GM23338 (cell line): ENCODE data around the gene NOX5. TPM values are rescaled to one million over a fixed set of nuclear protein-coding genes. Genes with fewer than 3 reads are reported as not detected.

Experiments used
- ATAC-seq: fragments of 200-7000 bp; cut with Tn5 transposase; 3 replicates; pipeline ENCODE4 v1.9.1; 2020
- DNase-seq: peaks from one replicate; pipeline ENCODE4 v3.0.0-alpha.2; 2015; ENCODE audit warnings: low spot score
- H2AFZ ChIP-seq: fragments of 200-600 bp; sonication (generic); 2 replicates; pipeline ENCODE4 v1.8.0; 2016; ENCODE audit warnings: antibody characterized with exemption, mild to moderate bottlenecking, moderate library complexity
- H3F3A ChIP-seq: fragments of 200-600 bp; sonication (generic); replicated peaks from 2 replicates; pipeline ENCODE4 v1.8.0; 2017; ENCODE audit warnings: antibody characterized with exemption, mixed run types, low read depth
- H3K27ac ChIP-seq: fragments of 200-600 bp; sonication (generic); 2 replicates; pipeline ENCODE4 v1.6.1; 2016; ENCODE audit warnings: low read depth
- H3K27me3 ChIP-seq: fragments of 200-600 bp; sonication (generic); 2 replicates; pipeline ENCODE4 v1.8.0; 2016; ENCODE audit warnings: mild to moderate bottlenecking, mixed run types, moderate library complexity; ENCODE audit not compliant: insufficient read depth
- H3K36me3 ChIP-seq: fragments of 200-600 bp; sonication (generic); 2 replicates; pipeline ENCODE4 v1.8.0; 2016; ENCODE audit warnings: mild to moderate bottlenecking; ENCODE audit not compliant: insufficient read depth
- H3K4me1 ChIP-seq: fragments of 200-600 bp; sonication (generic); 2 replicates; pipeline ENCODE4 v1.8.0; 2016; ENCODE audit warnings: mild to moderate bottlenecking, moderate library complexity; ENCODE audit not compliant: insufficient read depth
- H3K4me2 ChIP-seq: fragments of 200-600 bp; sonication (generic); 2 replicates; pipeline ENCODE4 v1.7.1; 2017; ENCODE audit warnings: mixed run types
- H3K4me3 ChIP-seq: fragments of 200-600 bp; sonication (generic); 2 replicates; pipeline ENCODE4 v1.6.1; 2016; ENCODE audit warnings: mixed run types
- H3K79me2 ChIP-seq: fragments of 200-600 bp; sonication (generic); replicated peaks from 2 replicates; pipeline ENCODE4 v1.8.0; 2017; ENCODE audit warnings: mild to moderate bottlenecking; ENCODE audit not compliant: insufficient read depth
- H3K9me2 ChIP-seq: fragments of 200-600 bp; sonication (generic); 2 replicates; pipeline ENCODE4 v1.8.0; 2017; ENCODE audit not compliant: insufficient read depth
- H4K20me1 ChIP-seq: fragments of 200-600 bp; sonication (generic); replicated peaks from 2 replicates; pipeline ENCODE4 v1.8.0; 2017; ENCODE audit warnings: mild to moderate bottlenecking; ENCODE audit not compliant: insufficient read depth
- H3K27ac Mint-ChIP-seq: 2 replicates; pipeline ENCODE4 v1.8.0; 2020; ENCODE audit warnings: inconsistent platforms, mild to moderate bottlenecking, moderate library complexity, mixed read lengths
- H3K27me3 Mint-ChIP-seq: 3 replicates; pipeline ENCODE4 v1.8.0; 2022; ENCODE audit warnings: low read depth, mild to moderate bottlenecking, moderate library complexity, mixed read lengths, inconsistent platforms; ENCODE audit not compliant: insufficient read depth, poor library complexity
- H3K36me3 Mint-ChIP-seq: 3 replicates; pipeline ENCODE4 v1.8.0; 2021; ENCODE audit warnings: low read depth, mild to moderate bottlenecking, inconsistent platforms, moderate library complexity, mixed read lengths
- H3K4me1 Mint-ChIP-seq: 3 replicates; pipeline ENCODE4 v1.8.0; 2020; ENCODE audit warnings: mild to moderate bottlenecking, inconsistent platforms, mixed read lengths
- H3K4me3 Mint-ChIP-seq: 3 replicates; pipeline ENCODE4 v1.8.0; 2021; ENCODE audit warnings: moderate library complexity, mild to moderate bottlenecking, inconsistent platforms, mixed read lengths
- H3K9me3 Mint-ChIP-seq: 3 replicates; pipeline ENCODE4 v1.8.0; 2020; ENCODE audit warnings: moderate library complexity, mild to moderate bottlenecking, inconsistent platforms, mixed read lengths
- CREB1 ChIP-seq: fragments of 250-450 bp; sonication (Bioruptor Pico); IDR thresholded peaks from 2 replicates; pipeline ENCODE4 v1.5.0; 2020; ENCODE audit warnings: low read depth, mild to moderate bottlenecking, moderate library complexity
- ETS1 ChIP-seq: IDR thresholded peaks from 2 replicates; pipeline ENCODE4 v1.6.1; 2016; ENCODE audit warnings: antibody characterized with exemption
- EZH2 ChIP-seq: fragments of 200-600 bp; sonication (generic); IDR thresholded peaks from one replicate; pipeline ENCODE4 v1.8.0; 2017; ENCODE audit warnings: antibody characterized with exemption, mild to moderate bottlenecking, low read depth; ENCODE audit not compliant: unreplicated experiment
- EZH2phosphoT487 ChIP-seq: fragments of 200-600 bp; sonication (generic); IDR thresholded peaks from one replicate; pipeline ENCODE4 v1.8.1; 2018; ENCODE audit warnings: antibody characterized with exemption; ENCODE audit not compliant: unreplicated experiment
- JUNB ChIP-seq: IDR thresholded peaks from one replicate; pipeline ENCODE4 v1.6.1; 2016; ENCODE audit warnings: antibody characterized with exemption; ENCODE audit not compliant: unreplicated experiment
- NANOG ChIP-seq: IDR thresholded peaks from 2 replicates; pipeline ENCODE4 v1.6.1; 2016; ENCODE audit warnings: antibody characterized with exemption, borderline replicate concordance
- POLR2AphosphoS5 ChIP-seq: IDR thresholded peaks from 2 replicates; pipeline ENCODE4 v1.6.1; 2016; ENCODE audit warnings: antibody characterized with exemption, low read depth
- STAT1 ChIP-seq: IDR thresholded peaks from one replicate; pipeline ENCODE4 v1.6.1; 2016; ENCODE audit warnings: antibody characterized with exemption; ENCODE audit not compliant: unreplicated experiment
- ZNF114 ChIP-seq: fragments of 250-450 bp; sonication (Bioruptor Pico); IDR thresholded peaks from 2 replicates; pipeline ENCODE4 v1.5.0; 2020; ENCODE audit warnings: mild to moderate bottlenecking, moderate library complexity
- ZNF331 ChIP-seq: fragments of 250-450 bp; sonication (Bioruptor Pico); IDR thresholded peaks from 2 replicates; pipeline ENCODE4 v1.5.0; 2020; ENCODE audit warnings: low read depth, mild to moderate bottlenecking, moderate library complexity
- ZNF462 ChIP-seq: fragments of 250-450 bp; sonication (Bioruptor Pico); IDR thresholded peaks from 2 replicates; pipeline ENCODE4 v1.5.0; 2020; ENCODE audit warnings: mild to moderate bottlenecking, moderate library complexity
- polyA plus RNA-seq: library from polyadenylated mRNA; unstranded; fragments of >200 nt; fragmentation: Nextera tagmentation; extraction: Ambion mirVana; gene quantifications from 2 replicates; pipeline ENCODE4 v1.2.1, GENCODE V29; 2016
- total RNA-seq: library from RNA; depleted of rRNA; stranded (reverse); fragments of >200 nt; shearing (Covaris generic); gene quantifications from 2 replicates; pipeline ENCODE4 v1.2.3, GENCODE V29; 2014
- TF ChIP-seq, protein P1 (sequence below), 2 experiments: fragments of 200-600 bp in 1 of 2; sonication (generic) in 1 of 2; conservative IDR thresholded peaks; 2 replicates each; pipeline versions ENCODE4 v1.5.1 to v1.6.1; 2016 to 2017; ENCODE audit warnings: antibody characterized with exemption in 2 of 2, low read depth in 2 of 2, mild to moderate bottlenecking in 2 of 2, moderate library complexity in 1 of 2
- TF ChIP-seq, protein P2 (sequence below): IDR thresholded peaks from one replicate; pipeline ENCODE4 v1.6.1; 2018; ENCODE audit warnings: antibody characterized with exemption; ENCODE audit not compliant: unreplicated experiment

The NOX5 gene
- total and polyA plus RNA-seq, 2 experiments from 2014 or later: 0.03 TPM; not detected in 1

GRCh38 chr15:69105451-69105985, 91.0 kb downstream of the NOX5 start:
- DNase-seq: no peak
- Histone ChIP-seq H3K9me2 (no peaks in the 10 kb centered on the region), H3K27ac (no peak overlapping the region), H3K4me2 (no peak overlapping the region), H2AFZ (no peak overlapping the region), H3K79me2 (no peaks in the 10 kb centered on the region), H3K4me3 (no peak overlapping the region), H4K20me1 (no peaks in the 10 kb centered on the region), H3K27me3 (no peaks in the 10 kb centered on the region), H3K4me1 (no peaks in the 10 kb centered on the region; the same call in 1 of the 2 replicates), H3F3A (no peaks in the 10 kb centered on the region), H3K36me3 (no peaks in the 10 kb centered on the region)
- peaks cover 9% of the 10 kb centered on the region for H3K4me1 Mint-ChIP-seq
- ATAC-seq: no peak
- no peaks in the 10 kb centered on the region for H3K36me3 Mint-ChIP-seq
- H3K9me3 Mint-ChIP-seq: no peaks in the 10 kb centered on the region
- no peak overlapping the region for H3K4me3 Mint-ChIP-seq
- peaks cover 3% of the 10 kb centered on the region for H3K27me3 Mint-ChIP-seq
- H3K27ac Mint-ChIP-seq: no peak overlapping the region
- TF ChIP-seq ZNF331 (CRISPR knock-in tag) (no peak), EZH2 (no peak), ZNF114 (CRISPR knock-in tag) (no peak), ETS1 (no peak), NANOG (no peak), EZH2phosphoT487 (no peak), POLR2AphosphoS5 (no peak), JUNB (no peak), ZNF462 (CRISPR knock-in tag) (no peak), STAT1 (no peak), CREB1 (no peak)
- TF ChIP-seq, protein P1, sequence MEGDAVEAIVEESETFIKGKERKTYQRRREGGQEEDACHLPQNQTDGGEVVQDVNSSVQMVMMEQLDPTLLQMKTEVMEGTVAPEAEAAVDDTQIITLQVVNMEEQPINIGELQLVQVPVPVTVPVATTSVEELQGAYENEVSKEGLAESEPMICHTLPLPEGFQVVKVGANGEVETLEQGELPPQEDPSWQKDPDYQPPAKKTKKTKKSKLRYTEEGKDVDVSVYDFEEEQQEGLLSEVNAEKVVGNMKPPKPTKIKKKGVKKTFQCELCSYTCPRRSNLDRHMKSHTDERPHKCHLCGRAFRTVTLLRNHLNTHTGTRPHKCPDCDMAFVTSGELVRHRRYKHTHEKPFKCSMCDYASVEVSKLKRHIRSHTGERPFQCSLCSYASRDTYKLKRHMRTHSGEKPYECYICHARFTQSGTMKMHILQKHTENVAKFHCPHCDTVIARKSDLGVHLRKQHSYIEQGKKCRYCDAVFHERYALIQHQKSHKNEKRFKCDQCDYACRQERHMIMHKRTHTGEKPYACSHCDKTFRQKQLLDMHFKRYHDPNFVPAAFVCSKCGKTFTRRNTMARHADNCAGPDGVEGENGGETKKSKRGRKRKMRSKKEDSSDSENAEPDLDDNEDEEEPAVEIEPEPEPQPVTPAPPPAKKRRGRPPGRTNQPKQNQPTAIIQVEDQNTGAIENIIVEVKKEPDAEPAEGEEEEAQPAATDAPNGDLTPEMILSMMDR (conservative IDR thresholded peaks at IDR 0.05; ENCODE audit: low read depth in 2 of 2): no peak
- TF ChIP-seq, protein P2, sequence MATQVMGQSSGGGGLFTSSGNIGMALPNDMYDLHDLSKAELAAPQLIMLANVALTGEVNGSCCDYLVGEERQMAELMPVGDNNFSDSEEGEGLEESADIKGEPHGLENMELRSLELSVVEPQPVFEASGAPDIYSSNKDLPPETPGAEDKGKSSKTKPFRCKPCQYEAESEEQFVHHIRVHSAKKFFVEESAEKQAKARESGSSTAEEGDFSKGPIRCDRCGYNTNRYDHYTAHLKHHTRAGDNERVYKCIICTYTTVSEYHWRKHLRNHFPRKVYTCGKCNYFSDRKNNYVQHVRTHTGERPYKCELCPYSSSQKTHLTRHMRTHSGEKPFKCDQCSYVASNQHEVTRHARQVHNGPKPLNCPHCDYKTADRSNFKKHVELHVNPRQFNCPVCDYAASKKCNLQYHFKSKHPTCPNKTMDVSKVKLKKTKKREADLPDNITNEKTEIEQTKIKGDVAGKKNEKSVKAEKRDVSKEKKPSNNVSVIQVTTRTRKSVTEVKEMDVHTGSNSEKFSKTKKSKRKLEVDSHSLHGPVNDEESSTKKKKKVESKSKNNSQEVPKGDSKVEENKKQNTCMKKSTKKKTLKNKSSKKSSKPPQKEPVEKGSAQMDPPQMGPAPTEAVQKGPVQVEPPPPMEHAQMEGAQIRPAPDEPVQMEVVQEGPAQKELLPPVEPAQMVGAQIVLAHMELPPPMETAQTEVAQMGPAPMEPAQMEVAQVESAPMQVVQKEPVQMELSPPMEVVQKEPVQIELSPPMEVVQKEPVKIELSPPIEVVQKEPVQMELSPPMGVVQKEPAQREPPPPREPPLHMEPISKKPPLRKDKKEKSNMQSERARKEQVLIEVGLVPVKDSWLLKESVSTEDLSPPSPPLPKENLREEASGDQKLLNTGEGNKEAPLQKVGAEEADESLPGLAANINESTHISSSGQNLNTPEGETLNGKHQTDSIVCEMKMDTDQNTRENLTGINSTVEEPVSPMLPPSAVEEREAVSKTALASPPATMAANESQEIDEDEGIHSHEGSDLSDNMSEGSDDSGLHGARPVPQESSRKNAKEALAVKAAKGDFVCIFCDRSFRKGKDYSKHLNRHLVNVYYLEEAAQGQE: no peak
